Measurements from ENCODE around the gene HSD17B3. TPM values are rescaled to one million over a fixed set of nuclear protein-coding genes. Genes with fewer than 3 reads are reported as not detected.

The HSD17B3 gene
- total RNA-seq, 2 donors from 2014 or later = not detected

DNA sequence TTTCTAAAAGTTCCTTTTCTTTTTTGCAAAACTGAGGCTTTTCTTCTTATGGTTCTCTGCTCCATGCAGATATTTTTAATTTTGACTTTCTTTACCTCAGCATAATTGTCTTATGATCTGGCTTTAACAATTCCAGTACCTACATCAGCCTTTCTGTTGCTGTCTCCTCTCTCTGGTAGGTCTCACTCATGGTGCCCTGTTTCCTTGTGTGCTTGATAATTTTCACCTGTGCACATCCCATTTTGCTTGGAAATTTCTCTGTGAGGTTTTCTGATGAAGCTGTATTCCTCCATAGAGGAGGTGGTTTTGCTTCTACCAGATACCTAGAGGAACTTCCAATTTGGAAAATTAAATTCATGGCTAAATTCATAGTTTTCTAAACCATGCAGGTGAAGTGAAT, 2.3 kb upstream of the HSD17B3 start:
- Histone ChIP-seq H3K27ac (no peak overlapping the region), H3K4me3 (no peak overlapping the region), H3K36me3 (no peaks in the 10 kb centered on the region), H3K4me1 (no peaks in the 10 kb centered on the region), H3K27me3 (no peaks in the 10 kb centered on the region), H3K9me3 (no peaks in the 10 kb centered on the region)
- TF ChIP-seq, protein P1, sequence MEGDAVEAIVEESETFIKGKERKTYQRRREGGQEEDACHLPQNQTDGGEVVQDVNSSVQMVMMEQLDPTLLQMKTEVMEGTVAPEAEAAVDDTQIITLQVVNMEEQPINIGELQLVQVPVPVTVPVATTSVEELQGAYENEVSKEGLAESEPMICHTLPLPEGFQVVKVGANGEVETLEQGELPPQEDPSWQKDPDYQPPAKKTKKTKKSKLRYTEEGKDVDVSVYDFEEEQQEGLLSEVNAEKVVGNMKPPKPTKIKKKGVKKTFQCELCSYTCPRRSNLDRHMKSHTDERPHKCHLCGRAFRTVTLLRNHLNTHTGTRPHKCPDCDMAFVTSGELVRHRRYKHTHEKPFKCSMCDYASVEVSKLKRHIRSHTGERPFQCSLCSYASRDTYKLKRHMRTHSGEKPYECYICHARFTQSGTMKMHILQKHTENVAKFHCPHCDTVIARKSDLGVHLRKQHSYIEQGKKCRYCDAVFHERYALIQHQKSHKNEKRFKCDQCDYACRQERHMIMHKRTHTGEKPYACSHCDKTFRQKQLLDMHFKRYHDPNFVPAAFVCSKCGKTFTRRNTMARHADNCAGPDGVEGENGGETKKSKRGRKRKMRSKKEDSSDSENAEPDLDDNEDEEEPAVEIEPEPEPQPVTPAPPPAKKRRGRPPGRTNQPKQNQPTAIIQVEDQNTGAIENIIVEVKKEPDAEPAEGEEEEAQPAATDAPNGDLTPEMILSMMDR (IDR thresholded peaks at IDR 0.05) = no peak
- DNase-seq (ENCODE audit: low spot score) = no peak

DNA sequence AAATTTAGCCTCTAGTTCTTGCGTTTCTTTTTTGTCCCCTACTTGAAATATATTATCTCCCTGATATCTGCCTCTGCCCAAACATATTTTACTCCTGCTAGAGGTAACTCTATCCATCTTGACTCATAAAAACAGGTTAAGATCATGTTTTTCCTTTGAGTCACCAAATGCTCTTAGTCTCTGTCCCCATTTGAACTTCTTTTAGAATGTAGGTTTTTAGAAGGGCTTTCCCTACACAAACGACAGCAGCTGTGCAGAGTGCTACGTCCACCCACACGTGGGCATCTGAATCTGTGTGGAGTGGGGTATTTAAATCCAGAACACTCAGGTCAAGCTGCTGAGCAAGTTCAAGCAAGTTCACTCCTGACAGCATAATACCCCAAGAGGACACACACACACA, 2.2 kb downstream of the HSD17B3 start:
- TF ChIP-seq, protein P1 (IDR thresholded peaks at IDR 0.05) = no peak
- Histone ChIP-seq H3K4me3 (no peak overlapping the region), H3K27me3 (no peaks in the 10 kb centered on the region), H3K4me1 (no peaks in the 10 kb centered on the region), H3K36me3 (no peaks in the 10 kb centered on the region), H3K9me3 (no peaks in the 10 kb centered on the region), H3K27ac (no peak overlapping the region)
- DNase-seq (ENCODE audit: low spot score) = no peak

DNA sequence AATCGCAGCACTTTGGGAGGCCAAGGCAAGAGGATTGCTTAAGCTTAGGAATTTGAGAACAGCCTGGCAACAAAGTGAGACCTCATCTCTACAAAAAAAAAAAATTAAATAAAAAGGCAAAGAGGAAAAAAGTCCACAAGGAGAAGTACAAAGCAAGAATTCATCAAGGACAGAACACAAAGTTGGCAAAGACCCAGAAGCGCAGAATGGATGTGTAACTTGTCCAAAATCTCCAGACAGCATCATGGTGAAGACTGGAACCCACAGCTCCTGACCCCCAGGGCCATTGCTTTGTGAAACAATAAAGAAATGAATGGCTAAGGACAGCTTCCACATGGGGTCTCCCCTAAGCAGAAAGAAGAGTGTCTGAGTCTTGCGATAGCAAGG, 7.8 kb downstream of the HSD17B3 start:
- Histone ChIP-seq H3K36me3 (no peaks in the 10 kb centered on the region), H3K4me3 (no peak overlapping the region), H3K9me3 (no peaks in the 10 kb centered on the region), H3K4me1 (no peaks in the 10 kb centered on the region), H3K27ac (no peak overlapping the region), H3K27me3 (no peaks in the 10 kb centered on the region)
- TF ChIP-seq, protein P1 (IDR thresholded peaks at IDR 0.05) = no peak
- no peak for DNase-seq (ENCODE audit: low spot score)

DNA sequence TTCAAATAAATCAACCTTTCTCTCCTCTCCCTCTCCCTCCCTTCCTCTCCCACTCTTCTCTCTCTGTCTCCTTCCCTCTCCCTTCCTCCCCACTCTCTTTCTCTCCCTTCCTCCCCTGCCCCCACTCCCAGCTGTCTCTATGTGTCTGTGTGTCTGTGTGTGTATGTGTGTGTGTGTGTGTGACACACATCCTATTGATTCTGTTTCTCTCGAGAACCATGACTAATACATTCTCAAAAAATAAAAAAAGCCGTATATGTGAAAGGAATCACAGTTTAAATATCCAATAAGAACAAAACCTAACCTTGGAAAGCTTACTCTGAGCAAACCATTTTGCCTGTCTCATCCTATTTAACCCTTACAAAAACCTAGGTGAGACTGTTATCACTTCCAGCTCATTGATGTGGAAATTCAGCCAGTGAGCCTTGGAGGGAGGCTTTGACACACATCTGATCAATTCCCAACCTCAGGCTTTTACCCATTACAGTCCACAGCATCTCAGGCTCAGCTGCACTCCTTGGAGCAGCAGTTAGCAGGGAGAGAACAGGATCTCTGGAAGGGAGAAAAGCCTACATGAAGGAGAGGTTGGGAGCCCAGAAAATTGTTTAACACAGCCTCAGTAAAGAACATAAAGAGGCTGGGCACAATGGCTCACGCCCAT, 8.3 kb downstream of the HSD17B3 start:
- no peak overlapping the region for H3K27ac ChIP-seq
- TF ChIP-seq, protein P1 (IDR thresholded peaks at IDR 0.05) = no peak
- no peak for DNase-seq (ENCODE audit: low spot score)
- H3K4me3 ChIP-seq = no peak overlapping the region
- H3K27me3 ChIP-seq = no peaks in the 10 kb centered on the region
- H3K36me3 ChIP-seq = no peaks in the 10 kb centered on the region
- H3K4me1 ChIP-seq = no peaks in the 10 kb centered on the region
- no peaks in the 10 kb centered on the region for H3K9me3 ChIP-seq

DNA sequence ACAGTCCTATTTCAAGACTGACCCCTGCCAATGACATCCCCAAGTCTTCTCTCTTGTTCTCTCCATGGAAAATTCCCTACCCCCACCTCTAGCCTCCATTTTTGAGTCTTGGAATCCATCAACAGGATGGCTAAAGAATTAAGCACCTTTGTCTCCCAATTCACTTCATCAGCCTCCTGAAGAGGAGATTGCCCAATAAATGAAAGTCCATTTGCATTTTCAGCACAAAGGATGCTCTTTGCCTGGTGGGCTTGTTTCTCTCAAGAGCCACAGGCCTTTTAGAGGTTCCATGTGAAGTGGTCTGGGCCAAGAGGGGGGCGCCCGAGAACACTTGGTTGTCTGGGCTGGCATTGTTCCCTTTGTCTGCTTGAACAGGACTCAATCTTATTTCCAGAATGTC, 12.6 kb downstream of the HSD17B3 start:
- peaks cover 0 to 2% of the 10 kb centered on the region in 2 donors for H3K9me3 ChIP-seq
- H3K4me3 ChIP-seq = no peak overlapping the region

More for the DNA sequence above, 12.6 kb downstream of the HSD17B3 start:
- H3K4me1 ChIP-seq = no peaks in the 10 kb centered on the region
- H3K27ac ChIP-seq = no peak overlapping the region
- DNase-seq (ENCODE audit: low spot score) = no peak
- H3K36me3 ChIP-seq = no peaks in the 10 kb centered on the region
- TF ChIP-seq, protein P1 (IDR thresholded peaks at IDR 0.05) = no peak
- no peaks in the 10 kb centered on the region for H3K27me3 ChIP-seq

Data from right atrium auricular region (tissue), 2 donors.